Measurements from ENCODE around the gene NFKB1.

The NFKB1 gene

GRCh38 chr4:102593147-102593546 is 92.0 kb downstream of the NFKB1 start:
- peaks cover 78% of the 10 kb centered on the region for H3K36me3 ChIP-seq (ENCODE audit: insufficient read depth, low read length)

GRCh38 chr4:102594000-102594399 is 92.8 kb downstream of the NFKB1 start:
- H3K79me2 ChIP-seq (ENCODE audit: insufficient read depth, low read length) = no peaks in the 10 kb centered on the region
- TF ChIP-seq EZH2 (IDR thresholded peaks at IDR 0.05; ENCODE audit: borderline replicate concordance, low read length) (no peak), CTCF (IDR thresholded peaks at IDR 0.05; ENCODE audit: low read length) (no peak)

More at GRCh38 chr4:102593147-102593546, 92.0 kb downstream of the NFKB1 start:
- no peaks in the 10 kb centered on the region for H3K27me3 ChIP-seq (ENCODE audit: insufficient read depth, low read length)
- H3K9me2 ChIP-seq (ENCODE audit: low read depth, low read length) = no peaks in the 10 kb centered on the region
- no peaks in the 10 kb centered on the region for H3F3A ChIP-seq (ENCODE audit: insufficient read depth, low read length)
- no peak overlapping the region for H3K4me3 ChIP-seq (ENCODE audit: low read depth, low read length, poor library complexity, severe bottlenecking)
- H3K9me3 ChIP-seq (ENCODE audit: low read length) = no peaks in the 10 kb centered on the region
- H3K4me1 ChIP-seq (ENCODE audit: insufficient read depth, low read length, severe bottlenecking) = no peaks in the 10 kb centered on the region
- no peak overlapping the region for H3K27ac ChIP-seq (ENCODE audit: low read depth, low read length, poor library complexity, severe bottlenecking)
- H4K20me1 ChIP-seq (ENCODE audit: insufficient read depth, low read length) = no peaks in the 10 kb centered on the region
- TF ChIP-seq CTCF (IDR thresholded peaks at IDR 0.05; ENCODE audit: low read length) (no peak), EZH2 (IDR thresholded peaks at IDR 0.05; ENCODE audit: borderline replicate concordance, low read length) (no peak)
- H2AFZ ChIP-seq (ENCODE audit: low read length) = no peak overlapping the region
- H3K79me2 ChIP-seq (ENCODE audit: insufficient read depth, low read length) = no peaks in the 10 kb centered on the region
- H3K9ac ChIP-seq (ENCODE audit: low read length) = no peak overlapping the region
- H3K4me2 ChIP-seq (ENCODE audit: low read length) = no peak overlapping the region

GRCh38 chr4:102596532-102596931 is 95.4 kb downstream of the NFKB1 start:
- H3K36me3 ChIP-seq (ENCODE audit: insufficient read depth, low read length) = peaks cover 80% of the 10 kb centered on the region
- H3K27me3 ChIP-seq (ENCODE audit: insufficient read depth, low read length) = no peaks in the 10 kb centered on the region
- no peaks in the 10 kb centered on the region for H3F3A ChIP-seq (ENCODE audit: insufficient read depth, low read length)
- no peak overlapping the region for H3K27ac ChIP-seq (ENCODE audit: low read depth, low read length, poor library complexity, severe bottlenecking)
- H3K9me2 ChIP-seq (ENCODE audit: low read depth, low read length) = no peaks in the 10 kb centered on the region
- H3K9ac ChIP-seq (ENCODE audit: low read length) = no peak overlapping the region
- H2AFZ ChIP-seq (ENCODE audit: low read length) = no peak overlapping the region
- no peak for TF ChIP-seq CTCF (IDR thresholded peaks at IDR 0.05; ENCODE audit: low read length)
- no peak for TF ChIP-seq EZH2 (IDR thresholded peaks at IDR 0.05; ENCODE audit: borderline replicate concordance, low read length)
- no peak overlapping the region for H3K4me2 ChIP-seq (ENCODE audit: low read length)
- H3K4me1 ChIP-seq (ENCODE audit: insufficient read depth, low read length, severe bottlenecking) = no peaks in the 10 kb centered on the region
- H3K4me3 ChIP-seq (ENCODE audit: low read depth, low read length, poor library complexity, severe bottlenecking) = no peak overlapping the region
- H4K20me1 ChIP-seq (ENCODE audit: insufficient read depth, low read length) = no peaks in the 10 kb centered on the region
- no peaks in the 10 kb centered on the region for H3K79me2 ChIP-seq (ENCODE audit: insufficient read depth, low read length)
- no peaks in the 10 kb centered on the region for H3K9me3 ChIP-seq (ENCODE audit: low read length)

More at GRCh38 chr4:102594000-102594399, 92.8 kb downstream of the NFKB1 start:
- Histone ChIP-seq H3K4me2 (ENCODE audit: low read length) (no peak overlapping the region), H3K9me2 (ENCODE audit: low read depth, low read length) (no peaks in the 10 kb centered on the region), H3K9ac (ENCODE audit: low read length) (no peak overlapping the region), H3K27me3 (ENCODE audit: insufficient read depth, low read length) (no peaks in the 10 kb centered on the region), H3F3A (ENCODE audit: insufficient read depth, low read length) (no peaks in the 10 kb centered on the region), H3K4me1 (ENCODE audit: insufficient read depth, low read length, severe bottlenecking) (no peaks in the 10 kb centered on the region), H3K36me3 (ENCODE audit: insufficient read depth, low read length) (peaks cover 78% of the 10 kb centered on the region), H3K27ac (ENCODE audit: low read depth, low read length, poor library complexity, severe bottlenecking) (no peak overlapping the region), H4K20me1 (ENCODE audit: insufficient read depth, low read length) (no peaks in the 10 kb centered on the region), H3K9me3 (ENCODE audit: low read length) (no peaks in the 10 kb centered on the region), H2AFZ (ENCODE audit: low read length) (no peak overlapping the region), H3K4me3 (ENCODE audit: low read depth, low read length, poor library complexity, severe bottlenecking) (no peak overlapping the region)
